Colonic mucosa (tissue), 4 donors: ENCODE results near the gene CLN5. TPM values are rescaled to one million over a fixed set of nuclear protein-coding genes. Genes with fewer than 3 reads are reported as not detected.

Source experiments
- DNase-seq: peaks from one replicate; pipeline ENCODE4 v3.0.0-alpha.2; 2020
- H3K27ac ChIP-seq: fragments of 200-600 bp; one replicate; pipeline ENCODE4 v1.8.0; 2021
- H3K27me3 ChIP-seq: fragments of 200-600 bp; one replicate; pipeline ENCODE4 v1.8.0; 2021
- H3K36me3 ChIP-seq: fragments of 200-600 bp; one replicate; pipeline ENCODE4 v1.8.0; 2021
- H3K4me1 ChIP-seq: fragments of 200-600 bp; one replicate; pipeline ENCODE4 v1.8.0; 2021; ENCODE audit warnings: mild to moderate bottlenecking
- H3K4me3 ChIP-seq: fragments of 200-600 bp; one replicate; pipeline ENCODE4 v1.8.0; 2021
- H3K9ac ChIP-seq, 2 donors: one replicate each; pipeline ENCODE4 v1.7.0; 2013; ENCODE audit warnings: control low read depth in 2 of 2, low read depth in 2 of 2, low read length in 2 of 2
- H3K9me3 ChIP-seq: fragments of 200-600 bp; one replicate; pipeline ENCODE4 v1.8.0; 2021
- intact Hi-C: fragments of 100-400 bp; cut with DNase I; formaldehyde crosslinking; loops from one replicate; pipeline ENCODE4 v1.14.1; 2022
- total RNA-seq, 2 donors: library from RNA; stranded (reverse); fragmentation: NEBNext Ultra II Directional in 1 of 2; extraction: Animal tissue kit (Norgen Biotek cat#: 25700) in 1 of 2; gene quantifications; one replicate each; pipeline ENCODE4 v1.2.1, GENCODE V29; 2021
- TF ChIP-seq, protein P1 (sequence below): fragments of 200-600 bp; IDR thresholded peaks from one replicate; pipeline ENCODE4 v1.8.0; 2022; ENCODE audit warnings: antibody characterized with exemption, mild to moderate bottlenecking
- donor health status: healthy.
- donor health status: DM: no; HTN: no; CAD: no.
- donor health status: DM: no; HTN: no; CAD: no.

Gene CLN5
- total RNA-seq, 2 donors from 2014 or later = 21.8 to 26.5 TPM

- Histone ChIP-seq H3K4me1 (no peaks in the 10 kb centered on the region), H3K9me3 (no peaks in the 10 kb centered on the region), H3K9ac (no peak overlapping the region), H3K4me3 (no peak overlapping the region), H3K27me3 (no peaks in the 10 kb centered on the region), H3K36me3 (no peaks in the 10 kb centered on the region), H3K27ac (no peak overlapping the region)
- intact Hi-C loops = no loop called here
- TF ChIP-seq, protein P1, sequence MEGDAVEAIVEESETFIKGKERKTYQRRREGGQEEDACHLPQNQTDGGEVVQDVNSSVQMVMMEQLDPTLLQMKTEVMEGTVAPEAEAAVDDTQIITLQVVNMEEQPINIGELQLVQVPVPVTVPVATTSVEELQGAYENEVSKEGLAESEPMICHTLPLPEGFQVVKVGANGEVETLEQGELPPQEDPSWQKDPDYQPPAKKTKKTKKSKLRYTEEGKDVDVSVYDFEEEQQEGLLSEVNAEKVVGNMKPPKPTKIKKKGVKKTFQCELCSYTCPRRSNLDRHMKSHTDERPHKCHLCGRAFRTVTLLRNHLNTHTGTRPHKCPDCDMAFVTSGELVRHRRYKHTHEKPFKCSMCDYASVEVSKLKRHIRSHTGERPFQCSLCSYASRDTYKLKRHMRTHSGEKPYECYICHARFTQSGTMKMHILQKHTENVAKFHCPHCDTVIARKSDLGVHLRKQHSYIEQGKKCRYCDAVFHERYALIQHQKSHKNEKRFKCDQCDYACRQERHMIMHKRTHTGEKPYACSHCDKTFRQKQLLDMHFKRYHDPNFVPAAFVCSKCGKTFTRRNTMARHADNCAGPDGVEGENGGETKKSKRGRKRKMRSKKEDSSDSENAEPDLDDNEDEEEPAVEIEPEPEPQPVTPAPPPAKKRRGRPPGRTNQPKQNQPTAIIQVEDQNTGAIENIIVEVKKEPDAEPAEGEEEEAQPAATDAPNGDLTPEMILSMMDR = no peak
- DNase-seq = no peak
These were observed 55.9 kb downstream of the CLN5 start for GRCh38 chr13:77047649-77048343.

DNA sequence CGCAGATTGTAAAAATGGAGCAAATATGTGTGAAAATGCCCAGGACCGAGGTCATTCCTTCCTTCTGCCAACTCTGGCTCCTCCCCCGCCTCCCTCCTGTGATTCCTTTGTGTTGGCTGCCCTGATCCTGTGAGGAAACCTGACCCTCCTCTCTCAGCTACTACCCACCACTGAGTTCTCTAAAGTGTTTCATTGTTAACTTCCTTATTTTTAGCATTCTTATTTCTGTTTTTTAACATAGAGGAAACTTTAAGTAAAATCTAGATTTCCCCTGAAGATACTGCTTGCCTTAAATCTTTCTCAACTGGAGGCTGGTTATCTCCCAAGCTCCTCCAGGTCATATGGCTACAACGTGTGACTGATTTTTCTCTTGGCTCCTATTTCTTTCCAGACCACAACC is 56.8 kb downstream of the CLN5 start:
- no peaks in the 10 kb centered on the region for H3K36me3 ChIP-seq
- H3K9ac ChIP-seq = no peak overlapping the region
- H3K4me3 ChIP-seq = no peak overlapping the region
- DNase-seq = no peak
- TF ChIP-seq, protein P1 = no peak
- no peaks in the 10 kb centered on the region for H3K4me1 ChIP-seq
- H3K27ac ChIP-seq = no peak overlapping the region
- H3K9me3 ChIP-seq = no peaks in the 10 kb centered on the region
- no peaks in the 10 kb centered on the region for H3K27me3 ChIP-seq
- intact Hi-C loops = no loop called here

- intact Hi-C loops = no loop called here
- no peaks in the 10 kb centered on the region for H3K4me1 ChIP-seq
- TF ChIP-seq, protein P1 = no peak
- H3K9me3 ChIP-seq = no peaks in the 10 kb centered on the region
- no peak overlapping the region for H3K9ac ChIP-seq
- no peak for DNase-seq
- H3K27ac ChIP-seq = no peak overlapping the region
- no peak overlapping the region for H3K4me3 ChIP-seq
- no peaks in the 10 kb centered on the region for H3K36me3 ChIP-seq
- no peaks in the 10 kb centered on the region for H3K27me3 ChIP-seq
These were observed 61.3 kb downstream of the CLN5 start for GRCh38 chr13:77053192-77053591.

Other genes with a start within 250 kb of the CLN5 start
- 10 to 100 TPM; 30.3 to 58.4 TPM for gene KCTD12, start 105.7 kb upstream of the CLN5 start, total RNA-seq
- not detected for gene ACOD1, start 43.6 kb upstream of the CLN5 start, total RNA-seq
- 10 to 100 TPM; 27.9 to 52.9 TPM for gene FBXL3, start 35.1 kb downstream of the CLN5 start, total RNA-seq